Activated CD8-positive, alpha-beta memory T cell treated with anti-CD3 and anti-CD28 coated beads for 24 hours (primary cell): ENCODE results near the gene RIPK4.

Experiments
- DNase-seq: peaks from one replicate; pipeline ENCODE4 v3.0.0-alpha.2; 2020

Gene RIPK4

GRCh38 chr21:41766883-41767605 is at the start of gene RIPK4:
Gene RIPK4, minus strand, starts transcription at chr21:41767052. Its CDS starts 11 bp downstream, at chr21:41767041.
- DNase-seq, result peak; percentile 79

GRCh38 chr21:41815652-41816582 is 49.1 kb upstream of the RIPK4 start:
- no peak for DNase-seq

GRCh38 chr21:41813226-41813625 is 46.4 kb upstream of the RIPK4 start:
- no peak for DNase-seq

GRCh38 chr21:41812679-41813078 is 45.8 kb upstream of the RIPK4 start:
- no peak for DNase-seq

- no peak for DNase-seq
Observed at GRCh38 chr21:41810597-41810932, 43.7 kb upstream of the RIPK4 start.

GRCh38 chr21:41809891-41810596 is 43.2 kb upstream of the RIPK4 start:
- DNase-seq, result no peak

- DNase-seq, result no peak
Observed at GRCh38 chr21:41808846-41809245, 42.0 kb upstream of the RIPK4 start.

- DNase-seq, result no peak
Observed at GRCh38 chr21:41808094-41808493, 41.2 kb upstream of the RIPK4 start.

GRCh38 chr21:41806773-41807172 is 39.9 kb upstream of the RIPK4 start:
- DNase-seq, result no peak

GRCh38 chr21:41805643-41806042 is 38.8 kb upstream of the RIPK4 start:
- no peak for DNase-seq

- no peak for DNase-seq
Observed at GRCh38 chr21:41805038-41805437, 38.2 kb upstream of the RIPK4 start.

- no peak for DNase-seq
Observed at GRCh38 chr21:41804381-41804780, 37.5 kb upstream of the RIPK4 start.

- no peak for DNase-seq
Observed at GRCh38 chr21:41803316-41803715, 36.5 kb upstream of the RIPK4 start.

- DNase-seq, result no peak
Observed at GRCh38 chr21:41802684-41803083, 35.8 kb upstream of the RIPK4 start.

- DNase-seq, result no peak
Observed at GRCh38 chr21:41802198-41802584, 35.3 kb upstream of the RIPK4 start.

GRCh38 chr21:41801321-41802197 is 34.7 kb upstream of the RIPK4 start:
- DNase-seq, result no peak

GRCh38 chr21:41800425-41801320 is 33.8 kb upstream of the RIPK4 start:
- no peak for DNase-seq

- DNase-seq, result no peak
Observed at GRCh38 chr21:41799763-41800162, 32.9 kb upstream of the RIPK4 start.

- no peak for DNase-seq
Observed at GRCh38 chr21:41798326-41798725, 31.5 kb upstream of the RIPK4 start.

- no peak for DNase-seq
Observed at GRCh38 chr21:41796476-41797080, 29.7 kb upstream of the RIPK4 start.

GRCh38 chr21:41795726-41796125 is 28.9 kb upstream of the RIPK4 start:
- no peak for DNase-seq
